PC-9 (cell line): Measurements from ENCODE around the gene ZDHHC5. TPM values are rescaled to one million over a fixed set of nuclear protein-coding genes. Genes with fewer than 3 reads are reported as not detected.
A peak's percentile ranks its signal among the peaks of the same experiment; 100 is the strongest.

ENCODE experiments used
- Bru-seq: library from RNA; stranded (reverse); fragments of 400-500 nt; gene quantifications from one replicate; lab custom pipeline; 2021; lab: Mats Ljungman, UMichigan
- BruChase-seq, 2 experiments: library from RNA; stranded (reverse); fragments of 400-500 nt; gene quantifications; one replicate each; lab custom pipeline; 2021; lab: Mats Ljungman, UMichigan
- BruUV-seq: library from RNA; stranded (reverse); fragments of 400-500 nt; replicated peaks from 2 replicates; lab custom pipeline; 2021; lab: Mats Ljungman, UMichigan
- CTCF ChIA-PET: fragments of 300-600 bp; sonication (Branson Sonifier 250); formaldehyde crosslinking; loops from one replicate; lab custom pipeline; 2022; ENCODE audit warnings: antibody characterized with exemption; lab: Charles Lee
- POLR2A ChIA-PET: fragments of 300-600 bp; sonication (Branson Sonifier 250); formaldehyde crosslinking; loops from one replicate; lab custom pipeline; 2022; ENCODE audit warnings: antibody characterized with exemption; ENCODE audit not compliant: unreplicated experiment; lab: Charles Lee
- DNase-seq, 2 experiments: peaks; one replicate each; pipeline versions ENCODE4 v3.0.0 to v3.0.0-alpha.2; 2015 to 2022; ENCODE audit warnings: mixed read lengths in 1 of 2
- H2AFZ ChIP-seq: fragments of 200-600 bp; sonication (generic); 2 replicates; pipeline ENCODE4 v1.8.1; 2017; ENCODE audit warnings: antibody characterized with exemption
- H3F3A ChIP-seq: fragments of 200-600 bp; sonication (generic); 2 replicates; pipeline ENCODE4 v1.8.1; 2017; ENCODE audit warnings: antibody characterized with exemption, mild to moderate bottlenecking, low read depth; ENCODE audit not compliant: insufficient read depth
- H3K27ac ChIP-seq: fragments of 200-600 bp; sonication (generic); 2 replicates; pipeline ENCODE4 v1.6.1; 2016; ENCODE audit warnings: mixed run types
- H3K27me3 ChIP-seq: fragments of 200-600 bp; sonication (generic); 2 replicates; pipeline ENCODE4 v1.6.1; 2016; ENCODE audit warnings: low read depth, mixed run types; ENCODE audit not compliant: insufficient read depth
- H3K36me3 ChIP-seq: fragments of 200-600 bp; sonication (generic); 2 replicates; pipeline ENCODE4 v1.6.1; 2016; ENCODE audit warnings: low read depth, mixed run types
- H3K4me1 ChIP-seq: fragments of 200-600 bp; sonication (generic); replicated peaks from 2 replicates; pipeline ENCODE4 v1.6.1; 2016; ENCODE audit warnings: mixed run types; ENCODE audit not compliant: insufficient read depth
- H3K4me2 ChIP-seq: fragments of 200-600 bp; sonication (generic); 2 replicates; pipeline ENCODE4 v1.6.1; 2017; ENCODE audit warnings: mixed run types
- H3K4me3 ChIP-seq: fragments of 200-600 bp; sonication (generic); 2 replicates; pipeline ENCODE4 v1.6.1; 2016; ENCODE audit warnings: mixed run types
- H3K79me2 ChIP-seq: fragments of 200-600 bp; sonication (generic); 2 replicates; pipeline ENCODE4 v1.6.1; 2017; ENCODE audit warnings: low read depth, mixed run types
- H3K9me2 ChIP-seq: fragments of 200-600 bp; sonication (generic); 2 replicates; pipeline ENCODE4 v1.8.1; 2017; ENCODE audit warnings: mild to moderate bottlenecking; ENCODE audit not compliant: insufficient read depth
- H3K9me3 ChIP-seq: fragments of 200-600 bp; sonication (generic); 2 replicates; pipeline ENCODE4 v1.8.1; 2016; ENCODE audit warnings: low read depth; ENCODE audit not compliant: insufficient read depth
- H4K20me1 ChIP-seq: fragments of 200-600 bp; sonication (generic); 2 replicates; pipeline ENCODE4 v1.8.1; 2017; ENCODE audit not compliant: insufficient read depth
- EZH2 ChIP-seq: fragments of 200-600 bp; sonication (generic); IDR thresholded peaks from 2 replicates; pipeline ENCODE4 v1.8.0; 2017; ENCODE audit warnings: antibody characterized with exemption, low read depth
- intact Hi-C: fragments of 100-400 bp; cut with micrococcal nuclease; formaldehyde crosslinking; loops from one replicate; pipeline ENCODE4 v1.10.0; 2022; ENCODE audit not compliant: unreplicated experiment
- long read RNA-seq: library from polyadenylated mRNA; stranded (forward); transcript quantifications from one replicate; pipeline ENCODE4 v2.0.0, GENCODE V29; 2022
- total RNA-seq: library from RNA; stranded (reverse); gene quantifications from 2 replicates; pipeline ENCODE4 v1.2.3, GENCODE V29; 2021
- TF ChIP-seq, protein P1 (sequence below): fragments of 200-600 bp; sonication (generic); conservative IDR thresholded peaks from 2 replicates; pipeline ENCODE4 v1.6.1; 2017; ENCODE audit warnings: mixed run types, antibody characterized with exemption, mild to moderate bottlenecking, moderate library complexity

The ZDHHC5 gene, protein sequence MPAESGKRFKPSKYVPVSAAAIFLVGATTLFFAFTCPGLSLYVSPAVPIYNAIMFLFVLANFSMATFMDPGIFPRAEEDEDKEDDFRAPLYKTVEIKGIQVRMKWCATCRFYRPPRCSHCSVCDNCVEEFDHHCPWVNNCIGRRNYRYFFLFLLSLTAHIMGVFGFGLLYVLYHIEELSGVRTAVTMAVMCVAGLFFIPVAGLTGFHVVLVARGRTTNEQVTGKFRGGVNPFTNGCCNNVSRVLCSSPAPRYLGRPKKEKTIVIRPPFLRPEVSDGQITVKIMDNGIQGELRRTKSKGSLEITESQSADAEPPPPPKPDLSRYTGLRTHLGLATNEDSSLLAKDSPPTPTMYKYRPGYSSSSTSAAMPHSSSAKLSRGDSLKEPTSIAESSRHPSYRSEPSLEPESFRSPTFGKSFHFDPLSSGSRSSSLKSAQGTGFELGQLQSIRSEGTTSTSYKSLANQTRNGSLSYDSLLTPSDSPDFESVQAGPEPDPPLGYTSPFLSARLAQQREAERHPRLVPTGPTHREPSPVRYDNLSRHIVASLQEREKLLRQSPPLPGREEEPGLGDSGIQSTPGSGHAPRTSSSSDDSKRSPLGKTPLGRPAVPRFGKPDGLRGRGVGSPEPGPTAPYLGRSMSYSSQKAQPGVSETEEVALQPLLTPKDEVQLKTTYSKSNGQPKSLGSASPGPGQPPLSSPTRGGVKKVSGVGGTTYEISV
- total RNA-seq = 94.2 and 101 TPM in 2 replicates
- percentile 94 among the genes with signal in this experiment for Bru-seq, nascent RNA
- percentile 93 among the genes with signal in this experiment for BruChase-seq, experiment 1, labeled RNA remaining after a 2-hour chase
- BruChase-seq, experiment 2, labeled RNA remaining after a 6-hour chase = percentile 97 among the genes with signal in this experiment
- long read RNA-seq, full-length matches to known transcripts = 44 of 115 reads
- long read RNA-seq, partial matches to known transcripts = 23 of 115 reads
- long read RNA-seq, other reads (novel, unspliced or antisense) = 48 of 115 reads

GRCh38 chr11:57667736-57668433 is at the start of gene ZDHHC5:
ZDHHC5 (plus strand) TSS chr11:57668114; CDS start chr11:57673091, 4,977 bp downstream.
- peaks cover 10% of the 10 kb centered on the region for H3K36me3 ChIP-seq
- BruUV-seq = no TSS peak
- peak within 1 kb of the TSS; percentile 84 for H3K4me3 ChIP-seq
- peaks cover 28% of the 10 kb centered on the region for H3F3A ChIP-seq
- H3K9me3 ChIP-seq = no peaks in the 10 kb centered on the region
- H3K27me3 ChIP-seq = no peaks in the 10 kb centered on the region
- peak within 1 kb of the TSS; percentile 83 for H2AFZ ChIP-seq
- CTCF ChIA-PET = no interaction called here
- intact Hi-C loops = loop anchor here (1.0 to 10.0 kb wide), 10 partner anchors 11 to 1477 kb away; partner anchors contain the start of genes CLP1, CTNND1, FAM111A and MED19
- POLR2A ChIA-PET = interaction anchor here (0.5 to 0.6 kb wide), 2 partner anchors 108 to 209 kb away, joined by 3 to 4 read pairs; no protein-coding TSS in a partner anchor
- peak; percentile 98 to 100 for DNase-seq
- peak within 1 kb of the TSS; percentile 88 for H3K4me2 ChIP-seq
- H3K79me2 ChIP-seq = peaks cover 48% of the 10 kb centered on the region
- no peak for TF ChIP-seq EZH2
- TF ChIP-seq, protein P1, sequence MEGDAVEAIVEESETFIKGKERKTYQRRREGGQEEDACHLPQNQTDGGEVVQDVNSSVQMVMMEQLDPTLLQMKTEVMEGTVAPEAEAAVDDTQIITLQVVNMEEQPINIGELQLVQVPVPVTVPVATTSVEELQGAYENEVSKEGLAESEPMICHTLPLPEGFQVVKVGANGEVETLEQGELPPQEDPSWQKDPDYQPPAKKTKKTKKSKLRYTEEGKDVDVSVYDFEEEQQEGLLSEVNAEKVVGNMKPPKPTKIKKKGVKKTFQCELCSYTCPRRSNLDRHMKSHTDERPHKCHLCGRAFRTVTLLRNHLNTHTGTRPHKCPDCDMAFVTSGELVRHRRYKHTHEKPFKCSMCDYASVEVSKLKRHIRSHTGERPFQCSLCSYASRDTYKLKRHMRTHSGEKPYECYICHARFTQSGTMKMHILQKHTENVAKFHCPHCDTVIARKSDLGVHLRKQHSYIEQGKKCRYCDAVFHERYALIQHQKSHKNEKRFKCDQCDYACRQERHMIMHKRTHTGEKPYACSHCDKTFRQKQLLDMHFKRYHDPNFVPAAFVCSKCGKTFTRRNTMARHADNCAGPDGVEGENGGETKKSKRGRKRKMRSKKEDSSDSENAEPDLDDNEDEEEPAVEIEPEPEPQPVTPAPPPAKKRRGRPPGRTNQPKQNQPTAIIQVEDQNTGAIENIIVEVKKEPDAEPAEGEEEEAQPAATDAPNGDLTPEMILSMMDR = peak; percentile 56; the same call in 1 of the 2 replicates
- H3K9me2 ChIP-seq = no peaks in the 10 kb centered on the region
- H4K20me1 ChIP-seq = peaks cover 7% of the 10 kb centered on the region
- peaks cover 26% of the 10 kb centered on the region for H3K4me1 ChIP-seq
- peak within 1 kb of the TSS; percentile 91 for H3K27ac ChIP-seq

DNA sequence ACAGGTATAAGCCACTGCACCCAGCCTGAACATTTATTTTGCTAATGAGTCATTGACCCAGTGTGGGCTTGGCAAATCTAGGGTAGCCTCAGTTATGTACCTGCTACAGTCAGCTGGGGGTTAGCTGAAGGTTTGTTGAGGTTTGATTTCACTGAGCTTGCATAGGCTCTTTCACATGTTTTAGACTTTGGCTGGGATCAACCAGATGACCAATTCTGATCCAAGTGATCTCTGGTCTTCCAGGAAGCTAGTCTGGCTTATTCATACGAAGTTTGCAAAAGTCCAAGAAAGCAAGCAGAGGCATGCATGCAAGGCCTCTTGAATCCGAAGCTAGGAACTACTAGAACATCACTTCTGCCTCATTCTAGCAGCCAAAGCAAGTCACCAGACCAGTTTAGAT is 49.5 kb upstream of the ZDHHC5 start:
- no peaks in the 10 kb centered on the region for H3K36me3 ChIP-seq
- no peak overlapping the region for H2AFZ ChIP-seq
- BruUV-seq = no TSS peak
- no peak for TF ChIP-seq EZH2
- TF ChIP-seq, protein P1 = no peak
- no peaks in the 10 kb centered on the region for H3F3A ChIP-seq
- no peak overlapping the region for H3K4me2 ChIP-seq
- H3K79me2 ChIP-seq = no peaks in the 10 kb centered on the region
- no peak for DNase-seq
- CTCF ChIA-PET = no interaction called here
- no peaks in the 10 kb centered on the region for H3K4me1 ChIP-seq
- H3K27me3 ChIP-seq = peaks cover 26% of the 10 kb centered on the region; the same call in 1 of the 2 replicates
- H3K27ac ChIP-seq = no peak overlapping the region
- no peaks in the 10 kb centered on the region for H3K9me2 ChIP-seq
- POLR2A ChIA-PET = no interaction called here
- no peak overlapping the region for H3K4me3 ChIP-seq
- no peaks in the 10 kb centered on the region for H4K20me1 ChIP-seq
- H3K9me3 ChIP-seq = no peaks in the 10 kb centered on the region; the same call in 1 of the 2 replicates
- intact Hi-C loops = no loop called here
